ENCODE data around the gene RALGPS1. TPM values are rescaled to one million over a fixed set of nuclear protein-coding genes. Genes with fewer than 3 reads are reported as not detected.
A peak's percentile ranks its signal among the peaks of the same experiment; 100 is the strongest.

RALGPS1 gene
- total RNA-seq, 4 donors from 2014 or later: 2.2 to 10.3 (median 5.4) TPM

DNA sequence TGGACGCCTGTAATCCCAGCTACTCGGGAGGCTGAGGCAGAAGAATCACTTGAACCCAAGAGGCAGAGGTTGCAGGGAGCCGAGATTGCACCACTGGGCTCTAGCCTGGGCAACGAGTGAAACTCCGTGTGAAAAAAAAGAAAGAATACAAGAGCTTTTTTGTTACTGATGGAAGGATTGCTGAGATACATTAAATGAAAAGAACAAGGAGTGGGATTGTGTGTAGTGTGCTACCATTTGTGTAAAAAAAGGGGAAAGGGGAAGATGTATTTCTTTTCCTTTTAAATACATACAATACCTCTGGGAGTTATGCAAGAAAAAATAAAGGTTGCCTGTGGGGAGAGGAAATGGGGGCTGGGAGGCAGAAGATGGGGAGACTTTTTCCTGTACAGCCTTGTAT, 335.3 kb downstream of the RALGPS1 start:
- in situ Hi-C loops (cut with MboI; ENCODE audit: low sequenced_read_pairs in 4 of 4) (loop anchor here in 1 of 4 donors (25.0 kb wide), 1 partner anchor 662 kb away; the partner anchor contains the start of gene ST6GALNAC4), intact Hi-C loops (cut with DNase I; ENCODE audit: low total_unique reads) (no loop called here)
- ATAC-seq (no peak), DNase-seq (no peak)
- peaks cover 20 to 22% of the 10 kb centered on the region in 2 donors for H3K4me1 ChIP-seq
- no peak overlapping the region for H3K4me3 ChIP-seq
- no peaks in the 10 kb centered on the region for H3K27me3 ChIP-seq
- no peak overlapping the region for H3K27ac ChIP-seq
- no peaks in the 10 kb centered on the region for H3K9me3 ChIP-seq
- H3K36me3 ChIP-seq: no peaks in the 10 kb centered on the region
- TF ChIP-seq POLR2A (IDR thresholded peaks at IDR 0.05): no peak
- TF ChIP-seq, protein P1, sequence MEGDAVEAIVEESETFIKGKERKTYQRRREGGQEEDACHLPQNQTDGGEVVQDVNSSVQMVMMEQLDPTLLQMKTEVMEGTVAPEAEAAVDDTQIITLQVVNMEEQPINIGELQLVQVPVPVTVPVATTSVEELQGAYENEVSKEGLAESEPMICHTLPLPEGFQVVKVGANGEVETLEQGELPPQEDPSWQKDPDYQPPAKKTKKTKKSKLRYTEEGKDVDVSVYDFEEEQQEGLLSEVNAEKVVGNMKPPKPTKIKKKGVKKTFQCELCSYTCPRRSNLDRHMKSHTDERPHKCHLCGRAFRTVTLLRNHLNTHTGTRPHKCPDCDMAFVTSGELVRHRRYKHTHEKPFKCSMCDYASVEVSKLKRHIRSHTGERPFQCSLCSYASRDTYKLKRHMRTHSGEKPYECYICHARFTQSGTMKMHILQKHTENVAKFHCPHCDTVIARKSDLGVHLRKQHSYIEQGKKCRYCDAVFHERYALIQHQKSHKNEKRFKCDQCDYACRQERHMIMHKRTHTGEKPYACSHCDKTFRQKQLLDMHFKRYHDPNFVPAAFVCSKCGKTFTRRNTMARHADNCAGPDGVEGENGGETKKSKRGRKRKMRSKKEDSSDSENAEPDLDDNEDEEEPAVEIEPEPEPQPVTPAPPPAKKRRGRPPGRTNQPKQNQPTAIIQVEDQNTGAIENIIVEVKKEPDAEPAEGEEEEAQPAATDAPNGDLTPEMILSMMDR (IDR thresholded peaks at IDR 0.05 in 4 of 5, conservative IDR thresholded peaks at IDR 0.05 in 1 of 5): no peak

DNA sequence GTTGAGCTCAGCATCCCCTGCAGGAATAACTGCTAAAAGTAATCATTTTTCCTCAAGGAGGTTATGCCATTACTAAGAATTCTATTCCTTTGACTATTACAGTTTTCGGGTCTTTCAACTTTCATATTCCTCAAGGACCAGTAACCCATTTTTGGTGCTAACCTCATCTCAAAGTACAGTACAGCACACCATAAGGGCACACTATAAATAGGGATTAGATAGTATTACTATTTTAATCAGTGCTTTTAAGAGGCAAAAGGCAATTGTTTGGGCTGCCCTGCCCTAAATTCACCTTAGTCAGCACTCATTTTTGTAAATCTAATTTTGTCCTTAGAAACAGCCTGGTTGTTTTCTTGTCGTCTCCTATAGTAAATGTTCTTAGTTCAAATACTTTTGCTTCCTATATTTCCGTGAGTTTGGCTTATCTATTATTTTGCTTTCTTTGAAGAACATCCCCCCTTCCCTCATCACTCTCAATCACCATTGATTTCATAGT, 336.4 kb downstream of the RALGPS1 start:
- intact Hi-C loops (cut with DNase I; ENCODE audit: low total_unique reads) (no loop called here), in situ Hi-C loops (cut with MboI; ENCODE audit: low sequenced_read_pairs in 4 of 4) (no loop called here)
- Histone ChIP-seq H3K36me3 (no peaks in the 10 kb centered on the region), H3K4me3 (no peak overlapping the region), H3K27ac (peak overlapping the region in 3 of 4 donors; percentile 5 to 20 (median 5)), H3K27me3 (no peaks in the 10 kb centered on the region), H3K4me1 (peaks cover 15 to 16% of the 10 kb centered on the region in 2 donors), H3K9me3 (no peaks in the 10 kb centered on the region)
- ATAC-seq: peak in 1 of 2 donors; percentile 39
- DNase-seq: no peak
- TF ChIP-seq, protein P1 (IDR thresholded peaks at IDR 0.05 in 4 of 5, conservative IDR thresholded peaks at IDR 0.05 in 1 of 5): no peak
- TF ChIP-seq POLR2A (IDR thresholded peaks at IDR 0.05): no peak

DNA sequence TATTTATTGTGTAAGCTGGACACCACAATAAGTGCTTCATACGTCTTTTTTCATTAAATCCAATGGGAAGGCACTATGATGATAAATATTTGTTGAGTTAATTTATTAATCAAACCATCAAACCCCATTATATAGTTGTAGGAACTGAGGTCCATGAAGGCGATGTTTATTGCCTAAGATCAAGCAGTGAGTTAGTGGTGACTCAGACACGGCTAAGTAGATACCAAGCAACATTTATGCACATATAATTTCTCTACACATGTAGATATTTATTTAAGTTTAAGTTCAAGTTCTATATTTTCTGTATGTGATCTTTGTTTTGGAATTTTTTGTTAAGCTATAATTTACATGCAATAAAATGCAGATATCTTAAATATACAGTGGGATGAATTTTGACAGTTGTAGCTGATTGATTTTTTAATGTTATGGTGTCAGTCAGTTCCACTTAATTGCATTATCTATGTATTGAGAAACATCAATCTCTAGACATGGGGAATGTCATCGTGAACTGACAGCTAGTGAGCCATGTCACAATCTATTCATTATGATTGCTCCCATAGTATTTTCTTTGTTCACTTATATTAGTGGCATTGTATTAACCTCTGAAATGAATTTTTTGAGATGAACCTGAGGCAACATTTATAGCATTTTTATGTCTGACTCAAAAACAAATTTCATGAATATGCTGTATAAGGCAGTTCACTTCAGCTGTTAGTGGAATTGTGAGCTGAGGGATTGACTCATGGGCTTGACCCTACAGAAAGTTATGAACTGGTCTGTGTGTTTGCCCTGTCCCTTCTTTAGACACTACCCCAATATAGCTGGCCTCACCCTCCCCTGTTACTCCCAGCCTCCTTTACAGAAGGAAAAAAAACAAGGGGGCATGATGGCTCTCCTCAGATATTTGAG, 338.1 kb downstream of the RALGPS1 start:
- no peaks in the 10 kb centered on the region for H3K9me3 ChIP-seq
- DNase-seq (no peak), ATAC-seq (no peak)
- peaks cover 14 to 15% of the 10 kb centered on the region in 2 donors for H3K4me1 ChIP-seq
- intact Hi-C loops (cut with DNase I; ENCODE audit: low total_unique reads) (no loop called here), in situ Hi-C loops (cut with MboI; ENCODE audit: low sequenced_read_pairs in 4 of 4) (no loop called here)
- no peak overlapping the region for H3K27ac ChIP-seq
- H3K27me3 ChIP-seq: no peaks in the 10 kb centered on the region
- no peaks in the 10 kb centered on the region for H3K36me3 ChIP-seq
- TF ChIP-seq POLR2A (IDR thresholded peaks at IDR 0.05): no peak
- TF ChIP-seq, protein P1 (IDR thresholded peaks at IDR 0.05 in 4 of 5, conservative IDR thresholded peaks at IDR 0.05 in 1 of 5): no peak
- no peak overlapping the region for H3K4me3 ChIP-seq

DNA sequence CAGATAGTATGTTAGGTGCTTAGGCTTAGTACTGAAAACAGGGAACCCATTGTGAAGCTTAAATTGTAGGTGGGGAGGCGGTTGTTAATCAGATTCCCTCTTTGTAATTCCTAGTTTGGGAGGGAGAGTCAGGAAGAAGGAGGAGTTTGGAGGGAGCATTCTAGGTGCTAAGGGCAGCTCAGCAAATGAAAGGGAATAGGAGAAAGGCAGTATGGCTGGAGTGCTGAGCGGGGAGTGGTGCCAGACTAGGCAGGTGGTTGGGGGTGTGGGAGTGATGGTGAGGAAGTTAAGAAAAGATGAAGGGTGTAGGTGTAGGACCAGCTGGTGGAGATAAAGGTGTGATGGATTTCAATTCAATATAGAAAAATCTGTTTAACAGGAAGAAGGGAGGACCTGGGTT, 338.9 kb downstream of the RALGPS1 start:
- Histone ChIP-seq H3K9me3 (no peaks in the 10 kb centered on the region), H3K4me1 (peaks cover 14 to 15% of the 10 kb centered on the region in 2 donors), H3K36me3 (no peaks in the 10 kb centered on the region), H3K4me3 (no peak overlapping the region), H3K27ac (no peak overlapping the region), H3K27me3 (no peaks in the 10 kb centered on the region)
- DNase-seq (no peak), ATAC-seq (no peak)
- in situ Hi-C loops (cut with MboI; ENCODE audit: low sequenced_read_pairs in 4 of 4): no loop called here
- intact Hi-C loops (cut with DNase I; ENCODE audit: low total_unique reads): no loop called here
- TF ChIP-seq POLR2A (IDR thresholded peaks at IDR 0.05): no peak
- TF ChIP-seq, protein P1 (IDR thresholded peaks at IDR 0.05 in 4 of 5, conservative IDR thresholded peaks at IDR 0.05 in 1 of 5): no peak

Data from gastrocnemius medialis (tissue), 4 donors.